Natural killer cell (primary cell): Measurements from ENCODE around the gene MCOLN3. TPM values are rescaled to one million over a fixed set of nuclear protein-coding genes. Genes with fewer than 3 reads are reported as not detected.

ENCODE experiments used
- ATAC-seq, 3 donors: fragments of 150-1000 bp in 2 of 3; fragments of 200-7000 bp in 1 of 3; cut with Tn5 transposase; 1 replicate in 1 of 3; 2 replicates in 2 of 3; pipeline ENCODE4 v1.10.0; 2021; ENCODE audit warnings: mild to moderate bottlenecking in 2 of 3, moderate library complexity in 2 of 3
- DNase-seq, 2 donors: peaks; one replicate each; pipeline versions ENCODE4 v3.0.0 to v3.0.0-alpha.2; 2013 to 2021; ENCODE audit warnings: mixed read lengths in 1 of 2
- H3K27ac ChIP-seq: one replicate; pipeline ENCODE4 v1.5.1; 2013; ENCODE audit warnings: mild to moderate bottlenecking, low read length
- H3K27me3 ChIP-seq: one replicate; pipeline ENCODE4 v1.6.1; 2013; ENCODE audit warnings: low read length; ENCODE audit not compliant: control insufficient read depth, insufficient read depth
- H3K36me3 ChIP-seq: one replicate; pipeline ENCODE4 v1.6.1; 2013; ENCODE audit warnings: low read length; ENCODE audit not compliant: control insufficient read depth, insufficient read depth
- H3K4me1 ChIP-seq: one replicate; pipeline ENCODE4 v1.6.1; 2013; ENCODE audit warnings: low read length; ENCODE audit not compliant: control insufficient read depth, insufficient read depth
- H3K4me3 ChIP-seq: one replicate; pipeline ENCODE4 v1.5.1; 2013; ENCODE audit warnings: low read length
- H3K9me3 ChIP-seq: one replicate; pipeline ENCODE4 v1.6.1; 2013; ENCODE audit warnings: low read length; ENCODE audit not compliant: control insufficient read depth, insufficient read depth
- H3K27ac Mint-ChIP-seq, 2 donors: one replicate each; pipeline ENCODE4 v1.8.0; 2022; ENCODE audit warnings: mild to moderate bottlenecking in 2 of 2, mixed read lengths in 2 of 2, moderate library complexity in 1 of 2
- H3K27me3 Mint-ChIP-seq, 2 donors: one replicate each; pipeline ENCODE4 v1.8.0; 2022; ENCODE audit warnings: low read depth in 2 of 2, mixed read lengths in 2 of 2
- H3K36me3 Mint-ChIP-seq: one replicate; pipeline ENCODE4 v1.8.0; 2022; ENCODE audit warnings: mixed read lengths
- H3K4me1 Mint-ChIP-seq, 2 donors: one replicate each; pipeline ENCODE4 v1.8.0; 2022; ENCODE audit warnings: mixed read lengths in 2 of 2
- H3K4me3 Mint-ChIP-seq: one replicate; pipeline ENCODE4 v1.8.0; 2022; ENCODE audit warnings: mild to moderate bottlenecking, moderate library complexity, mixed read lengths
- H3K9me3 Mint-ChIP-seq, 2 donors: one replicate each; pipeline ENCODE4 v1.8.0; 2022; ENCODE audit warnings: mixed read lengths in 2 of 2
- CTCF ChIP-seq: fragments of 200-600 bp; IDR thresholded peaks from one replicate; pipeline ENCODE4 v1.8.0; 2022; ENCODE audit warnings: antibody characterized with exemption
- WGBS: methylation state at CpG from one replicate; pipeline ENCODE4 v1.1.7; 2013; ENCODE audit warnings: missing lambda C conversion rate; ENCODE audit not compliant: insufficient coverage; 5-methylcytosine and 5-hydroxymethylcytosine counted together
- intact Hi-C: fragments of 100-400 bp; cut with micrococcal nuclease; formaldehyde crosslinking; loops from one replicate; pipeline ENCODE4 v1.14.2; 2022
- total RNA-seq, 4 donors: library from RNA; stranded (reverse); fragments of 120-200 nt in 1 of 4; gene quantifications; one replicate each; pipeline versions ENCODE4 v1.2.3 to v1.2.4, GENCODE V29; 2013 to 2022

Gene MCOLN3
- not detected for total RNA-seq
- not detected for total RNA-seq (2013)

GRCh38 chr1:85048296-85049064, at the start of gene MCOLN3:
Gene MCOLN3, minus strand, starts transcription at chr1:85048500. Its CDS starts 3,140 bp downstream, at chr1:85045360.
- Mint-ChIP-seq H3K4me1 (peaks cover 0 to 4% of the 10 kb centered on the region in 2 donors), H3K4me3 (peak within 1 kb of the TSS; percentile 85), H3K27ac (no peak within 1 kb of the TSS), H3K36me3 (no peaks in the 10 kb centered on the region), H3K9me3 (no peaks in the 10 kb centered on the region), H3K27me3 (peaks cover 38 to 62% of the 10 kb centered on the region in 2 donors)
- Histone ChIP-seq H3K36me3 (no peaks in the 10 kb centered on the region), H3K27ac (no peak within 1 kb of the TSS), H3K4me1 (peaks cover 13% of the 10 kb centered on the region), H3K27me3 (peaks cover 35% of the 10 kb centered on the region), H3K9me3 (no peaks in the 10 kb centered on the region), H3K4me3 (peak within 1 kb of the TSS; percentile 36)
- DNase-seq: peak in 1 of 2 donors; percentile 53
- no peak for TF ChIP-seq CTCF
- 1% methylated on average over 73 of the region's 73 CpGs for WGBS
- peak; percentile 56 to 72 (median 66) for ATAC-seq
- intact Hi-C loops: no loop called here

GRCh38 chr1:85093644-85094043, 45.3 kb upstream of the MCOLN3 start:
- no peak overlapping the region for H3K4me3 ChIP-seq
- DNase-seq (no peak), ATAC-seq (no peak)
- H3K4me3 Mint-ChIP-seq: no peak overlapping the region
- H3K27me3 Mint-ChIP-seq: peaks cover 14 to 21% of the 10 kb centered on the region in 2 donors
- no peak overlapping the region for H3K27ac Mint-ChIP-seq
- peaks cover 0 to 4% of the 10 kb centered on the region in 2 donors for H3K4me1 Mint-ChIP-seq
- no peak overlapping the region for H3K27ac ChIP-seq
- intact Hi-C loops: no loop called here
- no peaks in the 10 kb centered on the region for H3K9me3 ChIP-seq
- no peaks in the 10 kb centered on the region for H3K27me3 ChIP-seq
- H3K4me1 ChIP-seq: no peaks in the 10 kb centered on the region
- WGBS: 88% methylated on average over 1 of the region's 2 CpGs
- no peaks in the 10 kb centered on the region for H3K9me3 Mint-ChIP-seq
- no peaks in the 10 kb centered on the region for H3K36me3 ChIP-seq
- H3K36me3 Mint-ChIP-seq: no peaks in the 10 kb centered on the region
- TF ChIP-seq CTCF: no peak

- H3K36me3 Mint-ChIP-seq: no peaks in the 10 kb centered on the region
- H3K4me1 Mint-ChIP-seq: peaks cover 0 to 4% of the 10 kb centered on the region in 2 donors
- peaks cover 14 to 16% of the 10 kb centered on the region in 2 donors for H3K27me3 Mint-ChIP-seq
- Histone ChIP-seq H3K9me3 (no peaks in the 10 kb centered on the region), H3K4me1 (no peaks in the 10 kb centered on the region), H3K27ac (no peak overlapping the region), H3K27me3 (no peaks in the 10 kb centered on the region), H3K4me3 (no peak overlapping the region), H3K36me3 (no peaks in the 10 kb centered on the region)
- H3K27ac Mint-ChIP-seq: no peak overlapping the region
- WGBS: 7% methylated on average over 11 of the region's 11 CpGs
- H3K4me3 Mint-ChIP-seq: no peak overlapping the region
- no peaks in the 10 kb centered on the region for H3K9me3 Mint-ChIP-seq
- ATAC-seq (no peak), DNase-seq (peak in 1 of 2 donors; percentile 17)
- intact Hi-C loops: no loop called here
- TF ChIP-seq CTCF: no peak
These were observed 43.5 kb upstream of the MCOLN3 start for GRCh38 chr1:85091671-85092280.
